ENCODE measurements around the gene CDX1. TPM values are rescaled to one million over a fixed set of nuclear protein-coding genes. Genes with fewer than 3 reads are reported as not detected.

Gene CDX1
- total and polyA plus RNA-seq, 2 of the 8 experiments (the other 6 are each of a cell fraction or from before 2014, with no cell fraction given) = not detected

DNA sequence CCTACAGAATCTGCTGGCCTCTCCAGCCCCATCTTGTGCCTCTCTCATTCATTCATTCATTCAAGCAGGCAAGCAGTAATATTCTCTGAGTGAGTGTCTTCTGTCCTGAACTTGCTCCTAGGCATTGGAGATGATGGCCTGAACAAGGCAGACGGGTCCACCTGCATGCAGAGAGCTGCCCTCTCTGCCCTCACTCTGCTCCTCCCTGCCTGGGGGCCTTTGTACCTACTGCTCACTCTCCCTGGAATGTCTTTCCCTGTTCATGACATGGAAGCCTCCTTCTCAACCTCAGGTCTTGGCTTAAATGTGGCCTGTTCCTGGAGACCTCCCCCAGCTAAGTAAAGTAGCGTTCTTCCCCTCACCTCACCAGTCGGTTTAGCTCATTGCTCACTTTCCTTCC lies 6.6 kb downstream of the CDX1 start (continued):
- TF ChIP-seq, protein P1, sequence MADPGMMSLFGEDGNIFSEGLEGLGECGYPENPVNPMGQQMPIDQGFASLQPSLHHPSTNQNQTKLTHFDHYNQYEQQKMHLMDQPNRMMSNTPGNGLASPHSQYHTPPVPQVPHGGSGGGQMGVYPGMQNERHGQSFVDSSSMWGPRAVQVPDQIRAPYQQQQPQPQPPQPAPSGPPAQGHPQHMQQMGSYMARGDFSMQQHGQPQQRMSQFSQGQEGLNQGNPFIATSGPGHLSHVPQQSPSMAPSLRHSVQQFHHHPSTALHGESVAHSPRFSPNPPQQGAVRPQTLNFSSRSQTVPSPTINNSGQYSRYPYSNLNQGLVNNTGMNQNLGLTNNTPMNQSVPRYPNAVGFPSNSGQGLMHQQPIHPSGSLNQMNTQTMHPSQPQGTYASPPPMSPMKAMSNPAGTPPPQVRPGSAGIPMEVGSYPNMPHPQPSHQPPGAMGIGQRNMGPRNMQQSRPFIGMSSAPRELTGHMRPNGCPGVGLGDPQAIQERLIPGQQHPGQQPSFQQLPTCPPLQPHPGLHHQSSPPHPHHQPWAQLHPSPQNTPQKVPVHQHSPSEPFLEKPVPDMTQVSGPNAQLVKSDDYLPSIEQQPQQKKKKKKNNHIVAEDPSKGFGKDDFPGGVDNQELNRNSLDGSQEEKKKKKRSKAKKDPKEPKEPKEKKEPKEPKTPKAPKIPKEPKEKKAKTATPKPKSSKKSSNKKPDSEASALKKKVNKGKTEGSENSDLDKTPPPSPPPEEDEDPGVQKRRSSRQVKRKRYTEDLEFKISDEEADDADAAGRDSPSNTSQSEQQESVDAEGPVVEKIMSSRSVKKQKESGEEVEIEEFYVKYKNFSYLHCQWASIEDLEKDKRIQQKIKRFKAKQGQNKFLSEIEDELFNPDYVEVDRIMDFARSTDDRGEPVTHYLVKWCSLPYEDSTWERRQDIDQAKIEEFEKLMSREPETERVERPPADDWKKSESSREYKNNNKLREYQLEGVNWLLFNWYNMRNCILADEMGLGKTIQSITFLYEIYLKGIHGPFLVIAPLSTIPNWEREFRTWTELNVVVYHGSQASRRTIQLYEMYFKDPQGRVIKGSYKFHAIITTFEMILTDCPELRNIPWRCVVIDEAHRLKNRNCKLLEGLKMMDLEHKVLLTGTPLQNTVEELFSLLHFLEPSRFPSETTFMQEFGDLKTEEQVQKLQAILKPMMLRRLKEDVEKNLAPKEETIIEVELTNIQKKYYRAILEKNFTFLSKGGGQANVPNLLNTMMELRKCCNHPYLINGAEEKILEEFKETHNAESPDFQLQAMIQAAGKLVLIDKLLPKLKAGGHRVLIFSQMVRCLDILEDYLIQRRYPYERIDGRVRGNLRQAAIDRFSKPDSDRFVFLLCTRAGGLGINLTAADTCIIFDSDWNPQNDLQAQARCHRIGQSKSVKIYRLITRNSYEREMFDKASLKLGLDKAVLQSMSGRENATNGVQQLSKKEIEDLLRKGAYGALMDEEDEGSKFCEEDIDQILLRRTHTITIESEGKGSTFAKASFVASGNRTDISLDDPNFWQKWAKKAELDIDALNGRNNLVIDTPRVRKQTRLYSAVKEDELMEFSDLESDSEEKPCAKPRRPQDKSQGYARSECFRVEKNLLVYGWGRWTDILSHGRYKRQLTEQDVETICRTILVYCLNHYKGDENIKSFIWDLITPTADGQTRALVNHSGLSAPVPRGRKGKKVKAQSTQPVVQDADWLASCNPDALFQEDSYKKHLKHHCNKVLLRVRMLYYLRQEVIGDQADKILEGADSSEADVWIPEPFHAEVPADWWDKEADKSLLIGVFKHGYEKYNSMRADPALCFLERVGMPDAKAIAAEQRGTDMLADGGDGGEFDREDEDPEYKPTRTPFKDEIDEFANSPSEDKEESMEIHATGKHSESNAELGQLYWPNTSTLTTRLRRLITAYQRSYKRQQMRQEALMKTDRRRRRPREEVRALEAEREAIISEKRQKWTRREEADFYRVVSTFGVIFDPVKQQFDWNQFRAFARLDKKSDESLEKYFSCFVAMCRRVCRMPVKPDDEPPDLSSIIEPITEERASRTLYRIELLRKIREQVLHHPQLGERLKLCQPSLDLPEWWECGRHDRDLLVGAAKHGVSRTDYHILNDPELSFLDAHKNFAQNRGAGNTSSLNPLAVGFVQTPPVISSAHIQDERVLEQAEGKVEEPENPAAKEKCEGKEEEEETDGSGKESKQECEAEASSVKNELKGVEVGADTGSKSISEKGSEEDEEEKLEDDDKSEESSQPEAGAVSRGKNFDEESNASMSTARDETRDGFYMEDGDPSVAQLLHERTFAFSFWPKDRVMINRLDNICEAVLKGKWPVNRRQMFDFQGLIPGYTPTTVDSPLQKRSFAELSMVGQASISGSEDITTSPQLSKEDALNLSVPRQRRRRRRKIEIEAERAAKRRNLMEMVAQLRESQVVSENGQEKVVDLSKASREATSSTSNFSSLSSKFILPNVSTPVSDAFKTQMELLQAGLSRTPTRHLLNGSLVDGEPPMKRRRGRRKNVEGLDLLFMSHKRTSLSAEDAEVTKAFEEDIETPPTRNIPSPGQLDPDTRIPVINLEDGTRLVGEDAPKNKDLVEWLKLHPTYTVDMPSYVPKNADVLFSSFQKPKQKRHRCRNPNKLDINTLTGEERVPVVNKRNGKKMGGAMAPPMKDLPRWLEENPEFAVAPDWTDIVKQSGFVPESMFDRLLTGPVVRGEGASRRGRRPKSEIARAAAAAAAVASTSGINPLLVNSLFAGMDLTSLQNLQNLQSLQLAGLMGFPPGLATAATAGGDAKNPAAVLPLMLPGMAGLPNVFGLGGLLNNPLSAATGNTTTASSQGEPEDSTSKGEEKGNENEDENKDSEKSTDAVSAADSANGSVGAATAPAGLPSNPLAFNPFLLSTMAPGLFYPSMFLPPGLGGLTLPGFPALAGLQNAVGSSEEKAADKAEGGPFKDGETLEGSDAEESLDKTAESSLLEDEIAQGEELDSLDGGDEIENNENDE (IDR thresholded peaks at IDR 0.05; ENCODE audit: insufficient replicate concordance, low read length) = no peak

Measured in H1 (cell line).